Amygdala (tissue), 56 donors: ENCODE results near the gene FSIP1.

Source experiments
- DNase-seq, 56 donors: peaks; one replicate each; lab custom pipeline; 2025; lab: John Stamatoyannopoulos, UW

FSIP1 gene

GRCh38 chr15:39597751-39598185 is 184.9 kb downstream of the FSIP1 start:
- DNase-seq, result no peak

- no peak for DNase-seq
Measured at GRCh38 chr15:39597336-39597735, 185.3 kb downstream of the FSIP1 start.

- DNase-seq, result no peak
Measured at GRCh38 chr15:39596358-39597051, 186.1 kb downstream of the FSIP1 start.

- DNase-seq, result no peak
Measured at GRCh38 chr15:39595338-39596221, 187.1 kb downstream of the FSIP1 start.

- no peak for DNase-seq
Measured at GRCh38 chr15:39594446-39595337, 187.9 kb downstream of the FSIP1 start.

GRCh38 chr15:39593656-39594445 is 188.8 kb downstream of the FSIP1 start:
- DNase-seq, result no peak

- no peak for DNase-seq
Measured at GRCh38 chr15:39593071-39593655, 189.5 kb downstream of the FSIP1 start.

- no peak for DNase-seq
Measured at GRCh38 chr15:39592500-39592899, 190.1 kb downstream of the FSIP1 start.

GRCh38 chr15:39591896-39592315 is 190.7 kb downstream of the FSIP1 start:
- DNase-seq, result no peak

- DNase-seq, result no peak
Measured at GRCh38 chr15:39591141-39591895, 191.3 kb downstream of the FSIP1 start.

GRCh38 chr15:39589815-39590644 is 192.6 kb downstream of the FSIP1 start:
- DNase-seq, result no peak

- DNase-seq, result no peak
Measured at GRCh38 chr15:39589193-39589814, 193.3 kb downstream of the FSIP1 start.

GRCh38 chr15:39588531-39589192 is 194.0 kb downstream of the FSIP1 start:
- no peak for DNase-seq

GRCh38 chr15:39587731-39588530 is 194.7 kb downstream of the FSIP1 start:
- DNase-seq, result no peak

- no peak for DNase-seq
Measured at GRCh38 chr15:39587096-39587721, 195.4 kb downstream of the FSIP1 start.
